ENCODE results near the gene TMEFF1.

DNA sequence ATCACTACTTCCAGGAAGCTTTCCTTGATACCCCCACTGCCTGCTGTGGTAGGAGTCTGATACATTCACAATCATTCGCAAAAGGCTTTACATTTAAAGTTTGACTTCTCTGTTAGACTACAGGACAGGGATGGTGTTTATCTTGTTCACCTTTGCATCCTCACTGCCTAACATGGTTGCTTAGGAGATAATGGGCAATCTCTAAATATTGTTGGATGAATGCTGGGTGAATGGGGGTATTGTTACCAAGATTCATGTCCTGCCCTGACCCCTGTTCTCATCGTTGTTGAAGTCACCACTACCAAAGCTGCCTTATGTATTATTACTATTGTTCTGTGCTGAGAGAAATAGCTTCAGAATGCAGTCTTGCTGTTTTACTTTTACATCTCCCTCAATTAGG is 7.7 kb upstream of the TMEFF1 start:
- TF ChIP-seq CTCF (conservative IDR thresholded peaks at IDR 0.05 in 1 of 2, IDR thresholded peaks at IDR 0.05 in 1 of 2; ENCODE audit: extremely low read depth in 1 of 2, insufficient read depth in 1 of 2, low read depth in 1 of 2, low read length in 2 of 2): no peak
- no peak for TF ChIP-seq EZH2 (IDR thresholded peaks at IDR 0.05; ENCODE audit: borderline replicate concordance, low read length)
